Body of pancreas (tissue), 4 donors: Measurements from ENCODE around the gene CACNA1S.

Experiments used
- POLR2A ChIP-seq, 3 donors: fragments of 450-650 bp; IDR thresholded peaks; one replicate each; pipeline ENCODE4 v1.6.1; 2016; ENCODE audit warnings: antibody characterized with exemption in 3 of 3, mild to moderate bottlenecking in 2 of 3
- TF ChIP-seq, protein P1 (sequence below), 7 experiments: fragments of 450-650 bp in 4 of 7; fragments of 200-600 bp in 3 of 7; sonication (generic) in 3 of 7; IDR thresholded peaks; one replicate each; pipeline ENCODE4 v1.5.1; 2016 to 2019; ENCODE audit warnings: antibody characterized with exemption in 7 of 7

GRCh38 chr1:201004732-201005131, 107.5 kb downstream of the CACNA1S start:
- no peak for TF ChIP-seq POLR2A (IDR thresholded peaks at IDR 0.05)
- TF ChIP-seq, protein P1, sequence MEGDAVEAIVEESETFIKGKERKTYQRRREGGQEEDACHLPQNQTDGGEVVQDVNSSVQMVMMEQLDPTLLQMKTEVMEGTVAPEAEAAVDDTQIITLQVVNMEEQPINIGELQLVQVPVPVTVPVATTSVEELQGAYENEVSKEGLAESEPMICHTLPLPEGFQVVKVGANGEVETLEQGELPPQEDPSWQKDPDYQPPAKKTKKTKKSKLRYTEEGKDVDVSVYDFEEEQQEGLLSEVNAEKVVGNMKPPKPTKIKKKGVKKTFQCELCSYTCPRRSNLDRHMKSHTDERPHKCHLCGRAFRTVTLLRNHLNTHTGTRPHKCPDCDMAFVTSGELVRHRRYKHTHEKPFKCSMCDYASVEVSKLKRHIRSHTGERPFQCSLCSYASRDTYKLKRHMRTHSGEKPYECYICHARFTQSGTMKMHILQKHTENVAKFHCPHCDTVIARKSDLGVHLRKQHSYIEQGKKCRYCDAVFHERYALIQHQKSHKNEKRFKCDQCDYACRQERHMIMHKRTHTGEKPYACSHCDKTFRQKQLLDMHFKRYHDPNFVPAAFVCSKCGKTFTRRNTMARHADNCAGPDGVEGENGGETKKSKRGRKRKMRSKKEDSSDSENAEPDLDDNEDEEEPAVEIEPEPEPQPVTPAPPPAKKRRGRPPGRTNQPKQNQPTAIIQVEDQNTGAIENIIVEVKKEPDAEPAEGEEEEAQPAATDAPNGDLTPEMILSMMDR (IDR thresholded peaks at IDR 0.05) = no peak
